GM12891 (cell line): ENCODE results near the gene FPGS.
"Not testable (repeated sequence)": the region's sequence is repeated elsewhere in the genome, so short reads cannot be mapped to it uniquely, and the experiment has no call there.

Source experiments
- DNase-seq: peaks from one replicate; pipeline ENCODE4 v3.0.0; 2011; ENCODE audit warnings: low spot score; ENCODE audit not compliant: insufficient read length
- FAIRE-seq: peaks from 2 replicates; lab custom pipeline; 2011; peaks lifted over from hg19 to GRCh38; lab: Jason Lieb, UNC
- PAX5 ChIP-seq: IDR thresholded peaks from 2 replicates; pipeline ENCODE4 v1.6.1; 2011; ENCODE audit warnings: low read length, moderate library complexity, mild to moderate bottlenecking; ENCODE audit not compliant: insufficient read depth, severe bottlenecking
- POLR2A ChIP-seq: IDR thresholded peaks from 2 replicates; pipeline ENCODE4 v1.6.1; 2011; ENCODE audit warnings: low read depth, low read length, control low read depth
- POLR2AphosphoS5 ChIP-seq: IDR thresholded peaks from 2 replicates; pipeline ENCODE4 v1.6.1; 2011; ENCODE audit warnings: low read depth, low read length, control low read depth
- POU2F2 ChIP-seq: IDR thresholded peaks from 2 replicates; pipeline ENCODE4 v1.6.1; 2011; ENCODE audit warnings: low read depth, mild to moderate bottlenecking, control low read depth, low read length, moderate library complexity
- SPI1 ChIP-seq: IDR thresholded peaks from 2 replicates; pipeline ENCODE4 v1.6.1; 2011; ENCODE audit warnings: low read depth, low read length, control low read depth
- TAF1 ChIP-seq: IDR thresholded peaks from 2 replicates; pipeline ENCODE4 v1.6.1; 2011; ENCODE audit warnings: low read depth, low read length, control low read depth

FPGS gene

GRCh38 chr9:127835991-127836516 lies 33.4 kb downstream of the FPGS start:
- FAIRE-seq (no peak), DNase-seq (no peak)
- TF ChIP-seq SPI1 = no peak
- TF ChIP-seq PAX5 = no peak
- no peak for TF ChIP-seq POU2F2
- TF ChIP-seq TAF1 = no peak
- TF ChIP-seq POLR2A = no peak
- TF ChIP-seq POLR2AphosphoS5 = no peak

GRCh38 chr9:127836561-127836960 lies 33.9 kb downstream of the FPGS start:
- not testable (repeated sequence) for DNase-seq, FAIRE-seq

GRCh38 chr9:127837346-127837745 lies 34.7 kb downstream of the FPGS start:
- FAIRE-seq (no peak), DNase-seq (no peak)
- no peak for TF ChIP-seq POU2F2
- TF ChIP-seq POLR2AphosphoS5 = no peak
- no peak for TF ChIP-seq PAX5
- no peak for TF ChIP-seq TAF1
- TF ChIP-seq POLR2A = no peak
- TF ChIP-seq SPI1 = no peak

- no peak for FAIRE-seq
- no peak for DNase-seq
- TF ChIP-seq PAX5 = no peak
- no peak for TF ChIP-seq POU2F2
- TF ChIP-seq POLR2AphosphoS5 = no peak
- TF ChIP-seq TAF1 = no peak
- TF ChIP-seq SPI1 = no peak
- no peak for TF ChIP-seq POLR2A
Measured at GRCh38 chr9:127838375-127839078, 35.8 kb downstream of the FPGS start.

- DNase-seq = no peak
- no peak for FAIRE-seq
- TF ChIP-seq POLR2A (no peak), TAF1 (no peak), POLR2AphosphoS5 (no peak), SPI1 (no peak), PAX5 (no peak), POU2F2 (no peak)
Measured at GRCh38 chr9:127841087-127841835, 38.6 kb downstream of the FPGS start.

GRCh38 chr9:127844821-127845359 lies 42.2 kb downstream of the FPGS start:
- FAIRE-seq = no peak
- TF ChIP-seq POLR2A = no peak
- TF ChIP-seq SPI1 = no peak
- TF ChIP-seq PAX5 = no peak
- no peak for TF ChIP-seq TAF1
- no peak for TF ChIP-seq POLR2AphosphoS5
- no peak for TF ChIP-seq POU2F2
- no peak for DNase-seq

GRCh38 chr9:127845619-127846018 lies 42.9 kb downstream of the FPGS start:
- FAIRE-seq = not testable (repeated sequence)

GRCh38 chr9:127846443-127847177 lies 43.9 kb downstream of the FPGS start:
- DNase-seq = no peak
- FAIRE-seq = no peak
- no peak for TF ChIP-seq POLR2AphosphoS5
- no peak for TF ChIP-seq PAX5
- no peak for TF ChIP-seq POLR2A
- TF ChIP-seq TAF1 = no peak
- TF ChIP-seq POU2F2 = no peak
- TF ChIP-seq SPI1 = no peak

More at GRCh38 chr9:127845619-127846018, 42.9 kb downstream of the FPGS start:
- not testable (repeated sequence) for DNase-seq

- TF ChIP-seq POU2F2 = no peak
- no peak for TF ChIP-seq SPI1
- no peak for TF ChIP-seq POLR2AphosphoS5
- TF ChIP-seq TAF1 = no peak
- no peak for TF ChIP-seq POLR2A
- no peak for TF ChIP-seq PAX5
- DNase-seq (no peak), FAIRE-seq (no peak)
Measured at GRCh38 chr9:127847178-127847510, 44.5 kb downstream of the FPGS start.
